GM12873 (cell line): Measurements from ENCODE around the gene OLFM1.

Experiments used
- TF ChIP-seq, protein P1 (sequence below): IDR thresholded peaks from 2 replicates; pipeline ENCODE4 v1.5.1; 2012; ENCODE audit warnings: low read depth, mild to moderate bottlenecking, moderate library complexity, low read length, control low read depth; ENCODE audit not compliant: insufficient read depth; ENCODE audit errors: missing control alignments

The OLFM1 gene

DNA sequence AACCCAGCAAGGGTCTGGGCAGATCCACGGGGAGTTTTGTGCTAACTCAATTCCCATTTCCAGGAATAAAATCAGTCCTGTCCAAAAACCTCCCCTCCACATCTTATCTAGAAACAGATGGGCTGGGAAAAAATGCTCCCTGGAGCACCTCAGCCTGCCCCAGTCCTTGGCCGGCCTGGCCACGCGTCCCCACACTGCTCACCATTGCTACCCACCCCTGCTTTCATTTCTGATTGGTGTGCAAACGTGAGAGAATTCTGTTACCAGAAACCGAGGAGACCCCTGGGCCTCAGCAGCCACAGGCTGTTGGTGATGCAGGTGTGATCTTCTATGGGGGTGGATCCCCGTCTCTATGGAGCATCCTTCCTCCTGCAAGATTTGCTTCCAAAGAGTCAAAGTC lies 38.0 kb upstream of the OLFM1 start:
- TF ChIP-seq, protein P1, sequence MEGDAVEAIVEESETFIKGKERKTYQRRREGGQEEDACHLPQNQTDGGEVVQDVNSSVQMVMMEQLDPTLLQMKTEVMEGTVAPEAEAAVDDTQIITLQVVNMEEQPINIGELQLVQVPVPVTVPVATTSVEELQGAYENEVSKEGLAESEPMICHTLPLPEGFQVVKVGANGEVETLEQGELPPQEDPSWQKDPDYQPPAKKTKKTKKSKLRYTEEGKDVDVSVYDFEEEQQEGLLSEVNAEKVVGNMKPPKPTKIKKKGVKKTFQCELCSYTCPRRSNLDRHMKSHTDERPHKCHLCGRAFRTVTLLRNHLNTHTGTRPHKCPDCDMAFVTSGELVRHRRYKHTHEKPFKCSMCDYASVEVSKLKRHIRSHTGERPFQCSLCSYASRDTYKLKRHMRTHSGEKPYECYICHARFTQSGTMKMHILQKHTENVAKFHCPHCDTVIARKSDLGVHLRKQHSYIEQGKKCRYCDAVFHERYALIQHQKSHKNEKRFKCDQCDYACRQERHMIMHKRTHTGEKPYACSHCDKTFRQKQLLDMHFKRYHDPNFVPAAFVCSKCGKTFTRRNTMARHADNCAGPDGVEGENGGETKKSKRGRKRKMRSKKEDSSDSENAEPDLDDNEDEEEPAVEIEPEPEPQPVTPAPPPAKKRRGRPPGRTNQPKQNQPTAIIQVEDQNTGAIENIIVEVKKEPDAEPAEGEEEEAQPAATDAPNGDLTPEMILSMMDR, result no peak

DNA sequence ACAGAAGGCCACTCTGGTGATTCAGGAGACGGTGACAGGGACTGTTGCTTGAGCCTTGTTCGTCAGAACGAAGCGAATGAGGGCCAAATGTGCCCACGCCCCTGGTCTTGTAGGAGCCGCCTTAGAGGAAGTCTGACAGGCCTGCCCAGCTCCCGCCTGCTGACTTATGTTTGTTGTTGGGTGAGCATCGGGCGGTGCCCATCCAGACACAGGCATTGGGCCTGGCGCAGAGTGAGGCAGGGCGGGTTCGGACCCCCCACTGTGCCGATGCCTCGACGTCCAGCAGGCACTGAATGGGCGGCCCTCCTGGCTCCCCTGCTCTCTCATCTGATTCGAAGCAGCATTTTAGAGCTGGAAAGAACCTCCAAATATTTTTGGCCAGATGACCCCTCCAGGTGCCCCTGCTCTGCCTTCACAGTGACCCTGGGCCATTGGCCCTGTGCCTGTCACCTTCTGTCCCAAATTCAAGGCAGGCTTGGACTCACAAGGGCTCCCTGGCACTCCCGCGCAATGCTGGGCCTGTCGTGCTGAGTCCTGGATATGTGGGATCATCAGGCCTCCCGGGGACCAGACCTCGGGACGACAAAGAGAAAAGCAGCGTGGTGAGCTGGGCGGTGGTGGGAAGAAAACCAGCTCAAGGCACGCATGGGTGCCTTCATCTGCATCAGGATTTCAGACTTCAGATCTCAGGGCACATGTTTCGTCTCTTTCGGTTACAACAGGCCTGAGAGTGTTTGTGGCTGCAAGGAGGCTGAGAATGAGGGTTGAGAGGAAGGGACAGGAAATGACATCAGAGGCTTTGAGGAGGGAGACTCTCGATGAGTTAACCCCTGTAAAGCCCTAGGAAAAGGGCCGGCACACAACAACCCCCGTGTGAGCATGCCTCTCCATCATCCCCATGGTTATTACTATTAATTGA lies 37.1 kb upstream of the OLFM1 start:
- TF ChIP-seq, protein P1, result no peak

DNA sequence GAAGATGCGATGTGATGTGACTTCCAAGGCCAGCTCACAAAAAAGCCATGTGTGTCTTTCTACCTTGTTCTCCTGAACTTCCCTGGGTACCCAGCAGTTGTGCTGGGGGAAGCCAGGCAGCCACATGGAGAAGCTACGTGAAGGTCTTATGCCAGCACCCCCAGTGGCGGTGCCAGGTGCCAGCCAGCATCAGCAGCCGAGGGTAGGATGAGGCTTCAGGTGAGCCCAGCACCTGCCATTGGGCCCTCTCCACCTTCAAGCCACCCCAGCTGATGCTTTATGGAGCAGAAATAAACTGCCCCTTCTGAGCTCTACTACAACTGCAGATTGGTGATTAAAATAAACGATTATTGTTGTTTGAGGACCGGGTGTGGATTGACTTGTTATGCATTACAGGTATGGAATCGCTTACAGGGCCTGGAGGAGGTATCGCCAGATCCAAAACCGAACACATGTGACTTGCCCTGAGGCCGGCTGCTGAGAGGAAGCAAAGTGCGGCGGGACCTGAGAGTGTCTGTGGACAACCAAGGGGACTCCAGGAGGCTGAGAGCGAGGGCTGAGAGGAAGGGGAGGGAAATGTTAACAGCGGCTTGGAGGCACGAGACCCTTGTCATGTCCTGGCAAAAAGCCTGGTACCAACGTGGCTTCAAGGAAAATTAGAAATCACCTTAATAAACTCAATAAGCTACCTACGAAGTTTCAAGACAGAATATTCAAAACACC lies 36.0 kb upstream of the OLFM1 start:
- TF ChIP-seq, protein P1, result no peak

DNA sequence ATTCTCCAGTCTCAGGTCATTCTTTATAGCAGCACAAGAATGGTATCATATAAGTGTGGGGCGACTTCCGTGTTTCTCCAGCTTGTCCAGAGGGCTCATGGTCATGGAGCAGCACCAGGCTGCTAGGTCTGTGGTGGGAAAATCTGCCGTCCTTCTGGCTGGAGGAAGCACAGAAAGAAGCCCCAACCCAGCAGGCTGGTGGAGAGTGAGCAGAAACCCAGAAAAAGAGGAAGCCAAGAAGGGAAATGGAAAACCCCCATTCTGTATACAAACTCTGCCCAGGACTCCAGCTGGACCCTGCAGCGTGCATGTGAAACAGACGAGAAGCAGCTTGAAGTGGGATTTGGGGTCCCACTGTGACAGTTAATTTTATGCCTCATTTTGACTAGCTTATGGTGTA lies 34.3 kb upstream of the OLFM1 start:
- TF ChIP-seq, protein P1, result no peak

DNA sequence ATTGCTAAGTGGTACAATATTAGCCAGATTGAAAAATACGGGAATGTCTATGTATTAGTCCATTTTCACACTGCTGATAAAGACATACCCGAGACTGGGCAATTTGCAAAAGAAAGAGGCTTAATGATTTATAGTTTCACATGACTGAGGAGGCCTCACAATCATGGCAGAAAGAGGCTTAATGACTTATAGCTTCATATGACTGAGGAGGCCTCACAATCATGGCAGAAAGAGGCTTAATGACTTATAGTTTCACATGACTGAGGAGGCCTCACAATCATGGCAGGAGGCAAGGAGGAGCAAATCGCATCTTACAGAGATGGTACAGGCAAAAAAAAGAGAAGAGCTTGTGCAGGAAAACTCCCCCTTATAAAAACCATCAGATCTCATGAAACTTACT lies 32.3 kb upstream of the OLFM1 start:
- TF ChIP-seq, protein P1, result no peak

DNA sequence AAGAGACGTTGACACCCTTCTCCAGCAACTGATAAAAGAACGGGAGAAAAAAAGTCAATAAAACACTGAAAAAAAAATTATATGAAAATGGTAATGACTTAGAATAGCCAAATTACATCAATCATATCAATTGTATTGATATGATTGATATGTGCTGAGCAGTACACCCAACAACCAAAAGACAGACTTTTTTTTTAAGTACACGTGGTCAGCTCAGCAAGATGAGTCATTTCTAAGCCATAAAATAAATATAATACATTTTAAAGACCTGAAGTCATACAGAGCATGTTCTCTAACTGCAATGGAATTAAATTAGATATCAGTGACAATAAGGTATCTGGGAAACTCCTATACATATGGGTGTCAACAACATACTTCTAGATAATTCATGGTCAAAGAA lies 30.9 kb upstream of the OLFM1 start:
- TF ChIP-seq, protein P1, result no peak

DNA sequence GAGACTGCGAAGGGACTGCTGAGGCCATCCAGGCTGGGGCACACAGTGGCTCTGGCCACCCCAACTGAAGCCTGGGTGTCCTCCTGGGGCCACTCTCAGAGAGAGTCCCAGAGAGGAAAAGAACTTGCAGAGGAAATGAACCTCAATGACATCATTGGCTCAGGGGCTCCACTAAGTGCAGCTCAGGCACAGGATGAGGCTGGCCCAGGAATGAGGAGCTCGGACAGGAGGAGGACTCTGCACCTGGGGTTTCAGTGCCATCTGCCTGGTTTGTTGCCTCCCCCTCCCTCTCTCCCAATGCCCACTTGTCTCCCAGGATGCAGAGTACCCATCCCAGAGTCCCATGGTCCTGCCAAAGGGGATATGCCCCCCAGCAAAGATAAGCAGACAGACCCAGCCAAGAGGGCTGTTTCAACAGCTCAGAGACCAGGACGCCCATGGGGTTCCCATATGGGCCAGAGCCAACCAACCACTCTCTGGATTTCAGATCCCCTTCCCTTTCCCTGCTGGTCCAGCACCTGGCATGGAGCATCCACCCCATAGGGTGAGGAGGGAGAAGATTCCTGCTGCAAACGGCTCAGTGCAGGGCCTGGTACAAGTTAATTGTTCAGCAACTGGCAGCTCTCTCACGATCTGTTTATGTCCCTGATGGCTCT lies 26.9 kb upstream of the OLFM1 start:
- TF ChIP-seq, protein P1, result no peak
